Smooth muscle cell (in vitro differentiated cells): ENCODE measurements around the gene HSPD1. TPM values are rescaled to one million over a fixed set of nuclear protein-coding genes. Genes with fewer than 3 reads are reported as not detected.

ENCODE experiments used
- DNase-seq: peaks from one replicate; lab custom pipeline; 2025; ENCODE audit not compliant: unreplicated experiment; lab: John Stamatoyannopoulos, UW
- H2AFZ ChIP-seq: fragments of 200-600 bp; sonication (generic); 2 replicates; pipeline ENCODE4 v1.6.0; 2016; ENCODE audit warnings: antibody characterized with exemption, low read depth, mild to moderate bottlenecking
- H3F3A ChIP-seq: fragments of 200-600 bp; sonication (generic); 2 replicates; pipeline ENCODE4 v1.6.0; 2017; ENCODE audit warnings: antibody characterized with exemption, low read depth
- H3K27ac ChIP-seq: fragments of 200-600 bp; sonication (generic); 2 replicates; pipeline ENCODE4 v1.5.1; 2016; ENCODE audit warnings: low read depth, mild to moderate bottlenecking
- H3K27me3 ChIP-seq: fragments of 200-600 bp; sonication (generic); 2 replicates; pipeline ENCODE4 v1.6.1; 2016; ENCODE audit warnings: low read depth, mild to moderate bottlenecking
- H3K36me3 ChIP-seq: fragments of 200-600 bp; sonication (generic); 2 replicates; pipeline ENCODE4 v1.5.1; 2016; ENCODE audit warnings: low read depth
- H3K4me1 ChIP-seq: fragments of 200-600 bp; sonication (generic); 2 replicates; pipeline ENCODE4 v1.5.1; 2016; ENCODE audit warnings: low read depth
- H3K4me2 ChIP-seq: fragments of 200-600 bp; sonication (generic); 2 replicates; pipeline ENCODE4 v1.6.0; 2016; ENCODE audit warnings: mild to moderate bottlenecking
- H3K4me3 ChIP-seq: fragments of 200-600 bp; sonication (generic); 2 replicates; pipeline ENCODE4 v1.5.1; 2016; ENCODE audit warnings: mild to moderate bottlenecking
- H3K79me2 ChIP-seq: fragments of 200-600 bp; sonication (generic); 2 replicates; pipeline ENCODE4 v1.6.0; 2016; ENCODE audit warnings: low read depth, mild to moderate bottlenecking
- H3K9ac ChIP-seq: fragments of 200-600 bp; sonication (generic); 2 replicates; pipeline ENCODE4 v1.6.0; 2016; ENCODE audit warnings: low read depth
- H3K9me3 ChIP-seq: fragments of 200-600 bp; sonication (generic); replicated peaks from 2 replicates; pipeline ENCODE4 v1.5.1; 2016; ENCODE audit warnings: low read depth
- H4K20me1 ChIP-seq: fragments of 200-600 bp; sonication (generic); 2 replicates; pipeline ENCODE4 v1.6.0; 2016; ENCODE audit warnings: low read depth
- WGBS: methylation state at CpG from one replicate; pipeline ENCODE4 v1.1.7; 2016; ENCODE audit warnings: low lambda C conversion rate; 5-methylcytosine and 5-hydroxymethylcytosine counted together
- polyA plus RNA-seq: library from polyadenylated mRNA; unstranded; fragments of >200 nt; fragmentation: Nextera tagmentation; extraction: Ambion mirVana; gene quantifications from 2 replicates; pipeline ENCODE4 v1.2.1, GENCODE V29; 2016
- total RNA-seq: library from RNA; depleted of rRNA; stranded (reverse); fragments of >200 nt; gene quantifications from 2 replicates; pipeline ENCODE4 v1.2.3, GENCODE V29; 2014
- TF ChIP-seq, protein P1 (sequence below): fragments of 200-600 bp; sonication (generic); IDR thresholded peaks from 2 replicates; pipeline ENCODE4 v1.5.1; 2017; ENCODE audit warnings: borderline replicate concordance, mild to moderate bottlenecking, antibody characterized with exemption; ENCODE audit not compliant: insufficient read depth, poor library complexity, severe bottlenecking

The HSPD1 gene
- total and polyA plus RNA-seq, 2 experiments from 2014 or later, result 142 to 145 TPM

DNA sequence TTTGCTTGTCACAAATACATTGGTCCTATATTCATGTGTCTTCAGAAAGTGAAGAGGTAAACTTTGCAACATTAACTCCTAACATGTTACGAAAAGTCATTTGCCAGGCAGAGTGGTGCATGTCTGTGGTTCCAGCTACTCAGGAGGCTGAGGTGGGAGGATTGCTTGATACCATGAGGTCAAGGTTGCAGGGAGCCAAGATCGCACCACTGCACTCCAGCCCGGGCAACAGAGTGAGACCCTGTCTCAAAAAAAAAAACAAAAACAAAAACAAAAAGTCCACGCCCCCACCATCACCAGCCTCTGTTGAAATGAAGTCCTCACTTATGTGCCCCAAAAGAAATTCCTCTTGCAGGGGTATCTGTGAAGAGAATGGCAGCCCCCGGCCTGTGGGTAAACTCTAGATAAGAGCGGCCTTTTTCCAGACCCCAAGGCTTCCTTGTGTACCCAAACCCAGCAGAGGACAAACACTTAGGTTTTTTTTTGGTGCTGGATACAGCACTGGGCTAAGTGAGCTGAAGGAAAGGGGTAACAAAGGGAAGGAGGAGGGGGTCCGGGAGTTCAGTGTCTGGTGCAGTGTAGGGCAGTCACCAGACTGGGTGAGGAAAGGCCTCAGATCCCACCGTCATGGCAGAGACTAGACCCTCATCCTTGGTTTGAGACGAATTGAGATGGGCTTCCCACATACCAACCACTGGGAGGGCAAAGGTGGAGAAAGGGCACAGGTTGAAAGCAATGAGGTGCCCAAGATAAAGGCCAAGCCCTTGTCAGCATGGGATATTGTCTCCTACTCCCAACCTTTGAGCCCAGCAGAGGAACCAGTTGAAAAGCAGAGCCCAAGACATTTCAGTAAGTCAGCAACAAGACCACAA is 19.2 kb downstream of the HSPD1 start:
- H3K4me3 ChIP-seq, result no peak overlapping the region
- H3K9me3 ChIP-seq, result no peaks in the 10 kb centered on the region
- H3K9ac ChIP-seq, result no peak overlapping the region
- DNase-seq, result no peak
- TF ChIP-seq, protein P1, sequence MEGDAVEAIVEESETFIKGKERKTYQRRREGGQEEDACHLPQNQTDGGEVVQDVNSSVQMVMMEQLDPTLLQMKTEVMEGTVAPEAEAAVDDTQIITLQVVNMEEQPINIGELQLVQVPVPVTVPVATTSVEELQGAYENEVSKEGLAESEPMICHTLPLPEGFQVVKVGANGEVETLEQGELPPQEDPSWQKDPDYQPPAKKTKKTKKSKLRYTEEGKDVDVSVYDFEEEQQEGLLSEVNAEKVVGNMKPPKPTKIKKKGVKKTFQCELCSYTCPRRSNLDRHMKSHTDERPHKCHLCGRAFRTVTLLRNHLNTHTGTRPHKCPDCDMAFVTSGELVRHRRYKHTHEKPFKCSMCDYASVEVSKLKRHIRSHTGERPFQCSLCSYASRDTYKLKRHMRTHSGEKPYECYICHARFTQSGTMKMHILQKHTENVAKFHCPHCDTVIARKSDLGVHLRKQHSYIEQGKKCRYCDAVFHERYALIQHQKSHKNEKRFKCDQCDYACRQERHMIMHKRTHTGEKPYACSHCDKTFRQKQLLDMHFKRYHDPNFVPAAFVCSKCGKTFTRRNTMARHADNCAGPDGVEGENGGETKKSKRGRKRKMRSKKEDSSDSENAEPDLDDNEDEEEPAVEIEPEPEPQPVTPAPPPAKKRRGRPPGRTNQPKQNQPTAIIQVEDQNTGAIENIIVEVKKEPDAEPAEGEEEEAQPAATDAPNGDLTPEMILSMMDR, result no peak
- no peak overlapping the region for H3K27ac ChIP-seq
- WGBS, result 96% methylated on average over 9 of the region's 9 CpGs
- H3K27me3 ChIP-seq, result no peaks in the 10 kb centered on the region
- H3F3A ChIP-seq, result peaks cover 9% of the 10 kb centered on the region
- no peak overlapping the region for H3K4me2 ChIP-seq
- peaks cover 11% of the 10 kb centered on the region for H3K36me3 ChIP-seq
- H3K79me2 ChIP-seq, result no peaks in the 10 kb centered on the region
- H2AFZ ChIP-seq, result no peak overlapping the region
- peaks cover 5% of the 10 kb centered on the region for H4K20me1 ChIP-seq
- H3K4me1 ChIP-seq, result no peaks in the 10 kb centered on the region

DNA sequence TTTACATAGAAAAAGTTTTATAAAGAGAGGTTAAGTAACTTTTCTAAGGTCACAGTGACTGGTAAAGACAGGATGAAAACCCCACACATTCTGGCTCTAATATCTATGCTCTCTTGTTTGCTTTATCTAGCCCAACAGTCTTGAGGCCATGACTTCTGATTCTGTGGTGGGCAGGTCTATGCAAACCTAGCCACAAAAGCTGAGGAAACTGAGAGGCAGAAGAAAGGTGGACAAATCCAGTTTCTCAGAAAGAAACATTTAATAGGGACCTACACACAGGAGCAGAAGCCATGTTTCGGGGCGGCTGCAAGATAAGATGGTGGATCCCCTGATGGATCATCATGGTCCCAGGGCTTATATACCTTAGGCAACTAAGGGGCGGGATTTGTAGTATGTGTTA is 21.8 kb downstream of the HSPD1 start:
- Histone ChIP-seq H3K4me1 (no peaks in the 10 kb centered on the region), H3K27ac (no peak overlapping the region), H3K36me3 (peaks cover 29% of the 10 kb centered on the region), H3K9ac (no peak overlapping the region), H2AFZ (no peak overlapping the region), H3K4me3 (no peak overlapping the region), H3F3A (peaks cover 4% of the 10 kb centered on the region), H4K20me1 (peaks cover 7% of the 10 kb centered on the region), H3K4me2 (no peak overlapping the region), H3K79me2 (no peaks in the 10 kb centered on the region), H3K27me3 (no peaks in the 10 kb centered on the region), H3K9me3 (no peaks in the 10 kb centered on the region)
- TF ChIP-seq, protein P1, result no peak
- DNase-seq, result no peak
- WGBS, result 97% methylated on average over 3 of the region's 3 CpGs

DNA sequence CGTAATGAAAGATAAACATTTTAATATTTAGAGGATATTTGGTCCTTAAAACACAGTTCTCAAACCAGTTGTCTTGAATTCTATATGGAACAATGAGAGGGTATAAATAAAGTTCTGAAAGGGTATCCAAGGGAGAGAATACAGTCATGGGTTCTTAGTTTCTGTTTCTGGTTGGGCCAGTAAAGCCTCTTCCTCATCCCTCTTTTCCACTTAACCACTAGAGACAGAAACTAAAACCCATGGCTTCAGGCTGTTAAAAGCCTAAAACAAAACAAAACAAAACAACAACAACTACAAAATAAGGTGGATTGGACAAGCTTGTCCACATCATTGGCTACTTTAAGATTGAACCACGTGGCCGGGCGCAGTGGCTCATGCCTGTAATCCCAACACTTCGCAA is 27.5 kb downstream of the HSPD1 start:
- H4K20me1 ChIP-seq, result peaks cover 30% of the 10 kb centered on the region
- WGBS, result 97% methylated on average over 5 of the region's 5 CpGs
- H3K4me3 ChIP-seq, result no peak overlapping the region
- H3K36me3 ChIP-seq, result peaks cover 42% of the 10 kb centered on the region
- no peaks in the 10 kb centered on the region for H3K4me1 ChIP-seq
- no peak overlapping the region for H3K27ac ChIP-seq
- H3K9me3 ChIP-seq, result no peaks in the 10 kb centered on the region
- H3K9ac ChIP-seq, result no peak overlapping the region
- TF ChIP-seq, protein P1, result no peak
- H3K4me2 ChIP-seq, result no peak overlapping the region
- peaks cover 12% of the 10 kb centered on the region for H3K79me2 ChIP-seq
- H3K27me3 ChIP-seq, result no peaks in the 10 kb centered on the region
- H2AFZ ChIP-seq, result no peak overlapping the region
- no peak for DNase-seq
- no peaks in the 10 kb centered on the region for H3F3A ChIP-seq

DNA sequence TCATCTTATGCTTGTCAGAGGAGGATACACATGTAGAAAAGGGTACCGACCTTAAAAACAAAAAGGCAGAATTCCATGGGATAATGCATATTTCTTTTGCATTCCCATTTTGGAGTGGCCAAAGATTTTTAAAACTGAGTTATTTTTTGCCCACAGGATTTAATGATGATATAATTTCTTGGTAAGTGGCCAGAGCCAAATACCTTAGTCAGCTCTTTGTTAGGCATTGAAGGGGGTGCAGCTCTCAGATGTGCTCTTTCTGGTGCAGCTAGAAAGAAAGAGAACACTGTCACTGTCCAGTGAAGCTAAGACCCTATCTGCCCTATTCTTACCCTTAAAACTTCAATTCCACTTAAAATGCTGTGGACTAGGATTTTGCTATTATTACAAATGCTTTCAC is 35.5 kb downstream of the HSPD1 start:
- Histone ChIP-seq H3K4me1 (no peaks in the 10 kb centered on the region), H3K4me3 (no peak overlapping the region), H2AFZ (no peak overlapping the region), H3K79me2 (peaks cover 50% of the 10 kb centered on the region), H3K27ac (no peak overlapping the region), H3F3A (no peaks in the 10 kb centered on the region), H3K4me2 (no peak overlapping the region), H3K36me3 (peaks cover 36% of the 10 kb centered on the region), H3K9ac (no peak overlapping the region), H4K20me1 (peaks cover 54% of the 10 kb centered on the region), H3K27me3 (no peaks in the 10 kb centered on the region), H3K9me3 (no peaks in the 10 kb centered on the region)
- no peak for DNase-seq
- 97% methylated on average over 1 of the region's 1 CpG for WGBS
- TF ChIP-seq, protein P1, result no peak
